SU-DHL-6 (cell line): Measurements from ENCODE around the gene ZNF699.
"Not testable (repeated sequence)": the region's sequence is repeated elsewhere in the genome, so short reads cannot be mapped to it uniquely, and the experiment has no call there.

Experiments
- H2AFZ ChIP-seq: fragments of 200-600 bp; sonication (generic); 2 replicates; pipeline ENCODE4 v1.6.1; 2014; ENCODE audit warnings: low read depth, mild to moderate bottlenecking, moderate library complexity, mixed read lengths, antibody characterized with exemption, low read length; ENCODE audit not compliant: severe bottlenecking
- H3F3A ChIP-seq: fragments of 200-600 bp; shearing (Covaris generic); 2 replicates; pipeline ENCODE4 v1.6.0; 2016; ENCODE audit warnings: antibody characterized with exemption, mild to moderate bottlenecking; ENCODE audit not compliant: insufficient read depth
- H3K27ac ChIP-seq: fragments of 200-600 bp; sonication (generic); 2 replicates; pipeline ENCODE4 v1.5.1; 2016; ENCODE audit warnings: low read depth, mild to moderate bottlenecking, low read length, moderate library complexity, mixed read lengths
- H3K27me3 ChIP-seq: fragments of 200-600 bp; sonication (generic), shearing (Covaris generic); 2 replicates; pipeline ENCODE4 v1.6.0; 2014; ENCODE audit warnings: mild to moderate bottlenecking, low read length
- H3K36me3 ChIP-seq: fragments of 200-600 bp; sonication (generic); 2 replicates; pipeline ENCODE4 v1.6.1; 2014; ENCODE audit warnings: mild to moderate bottlenecking, low read length, mixed read lengths
- H3K4me2 ChIP-seq: fragments of 300-600, 200-600 bp; shearing (Covaris generic), sonication (generic); 2 replicates; pipeline ENCODE4 v1.6.0; 2014; ENCODE audit warnings: low read length, low read depth, mild to moderate bottlenecking; ENCODE audit not compliant: poor library complexity, severe bottlenecking
- H3K4me3 ChIP-seq: fragments of 200-600 bp; sonication (generic); 2 replicates; pipeline ENCODE4 v1.5.1; 2014; ENCODE audit warnings: antibody characterized with exemption, low read length, mild to moderate bottlenecking, mixed read lengths; ENCODE audit not compliant: insufficient read depth, poor library complexity, severe bottlenecking
- H3K79me2 ChIP-seq: fragments of 200-600 bp; sonication (generic); 2 replicates; pipeline ENCODE4 v1.6.1; 2014; ENCODE audit warnings: mild to moderate bottlenecking, low read length, moderate library complexity; ENCODE audit not compliant: insufficient read depth
- H3K9ac ChIP-seq: fragments of 200-600 bp; sonication (generic); 2 replicates; pipeline ENCODE4 v1.7.0; 2014; ENCODE audit warnings: mild to moderate bottlenecking, low read length
- H3K9me2 ChIP-seq: fragments of 200-600 bp; sonication (generic); replicated peaks from 2 replicates; pipeline ENCODE4 v1.6.1; 2014; ENCODE audit warnings: low read length; ENCODE audit not compliant: insufficient read depth
- H3K9me3 ChIP-seq: fragments of 200-600 bp; sonication (generic); 2 replicates; pipeline ENCODE4 v1.6.1; 2014; ENCODE audit warnings: low read length, mixed read lengths; ENCODE audit not compliant: insufficient read depth
- H4K20me1 ChIP-seq: fragments of 200-600 bp; sonication (generic); 2 replicates; pipeline ENCODE4 v1.6.1; 2014; ENCODE audit warnings: low read depth, mild to moderate bottlenecking, antibody characterized with exemption, low read length, moderate library complexity, mixed read lengths
- EZH2phosphoT487 ChIP-seq: fragments of 200-600 bp; sonication (generic), shearing (Covaris generic); conservative IDR thresholded peaks from 2 replicates; pipeline ENCODE4 v1.6.1; 2018; ENCODE audit warnings: mild to moderate bottlenecking, antibody characterized with exemption, low read length, moderate library complexity, mixed read lengths
- TF ChIP-seq, protein P1 (sequence below): fragments of 200-600 bp; sonication (generic); IDR thresholded peaks from one replicate; pipeline ENCODE4 v1.5.1; 2017; ENCODE audit warnings: antibody characterized with exemption, mild to moderate bottlenecking, low read length, moderate library complexity; ENCODE audit not compliant: insufficient read depth, poor library complexity, severe bottlenecking

ZNF699 gene

DNA sequence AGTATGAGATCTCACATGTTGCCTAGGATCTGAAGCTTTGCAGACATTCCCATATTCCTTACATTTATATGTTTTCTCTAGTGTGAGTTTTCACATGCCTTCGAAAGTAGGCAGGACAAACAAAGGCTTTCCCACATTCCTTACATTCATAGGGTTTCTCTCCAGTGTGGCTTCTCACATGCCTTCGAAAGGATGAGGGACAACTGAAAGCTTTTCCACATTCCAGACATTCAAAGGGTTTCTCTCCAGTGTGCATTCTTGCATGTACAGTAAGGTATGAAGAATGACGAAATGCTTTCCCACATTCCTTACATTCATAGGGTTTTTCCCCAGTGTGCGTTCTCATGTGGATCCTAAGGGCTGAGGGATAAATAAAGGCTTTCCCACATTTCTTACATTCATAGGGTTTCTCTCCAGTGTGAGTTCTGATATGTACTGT lies 14.2 kb downstream of the ZNF699 start:
- H3K36me3 ChIP-seq, result peaks cover 54% of the 10 kb centered on the region
- H4K20me1 ChIP-seq, result no peaks in the 10 kb centered on the region
- no peak overlapping the region for H3K4me3 ChIP-seq
- no peak overlapping the region for H2AFZ ChIP-seq
- TF ChIP-seq EZH2phosphoT487, result no peak
- TF ChIP-seq, protein P1, sequence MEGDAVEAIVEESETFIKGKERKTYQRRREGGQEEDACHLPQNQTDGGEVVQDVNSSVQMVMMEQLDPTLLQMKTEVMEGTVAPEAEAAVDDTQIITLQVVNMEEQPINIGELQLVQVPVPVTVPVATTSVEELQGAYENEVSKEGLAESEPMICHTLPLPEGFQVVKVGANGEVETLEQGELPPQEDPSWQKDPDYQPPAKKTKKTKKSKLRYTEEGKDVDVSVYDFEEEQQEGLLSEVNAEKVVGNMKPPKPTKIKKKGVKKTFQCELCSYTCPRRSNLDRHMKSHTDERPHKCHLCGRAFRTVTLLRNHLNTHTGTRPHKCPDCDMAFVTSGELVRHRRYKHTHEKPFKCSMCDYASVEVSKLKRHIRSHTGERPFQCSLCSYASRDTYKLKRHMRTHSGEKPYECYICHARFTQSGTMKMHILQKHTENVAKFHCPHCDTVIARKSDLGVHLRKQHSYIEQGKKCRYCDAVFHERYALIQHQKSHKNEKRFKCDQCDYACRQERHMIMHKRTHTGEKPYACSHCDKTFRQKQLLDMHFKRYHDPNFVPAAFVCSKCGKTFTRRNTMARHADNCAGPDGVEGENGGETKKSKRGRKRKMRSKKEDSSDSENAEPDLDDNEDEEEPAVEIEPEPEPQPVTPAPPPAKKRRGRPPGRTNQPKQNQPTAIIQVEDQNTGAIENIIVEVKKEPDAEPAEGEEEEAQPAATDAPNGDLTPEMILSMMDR, result no peak
- no peak overlapping the region for H3K9ac ChIP-seq
- no peak overlapping the region for H3K4me2 ChIP-seq
- no peaks in the 10 kb centered on the region for H3K27me3 ChIP-seq
- no peaks in the 10 kb centered on the region for H3K9me2 ChIP-seq
- no peak overlapping the region for H3K27ac ChIP-seq
- H3F3A ChIP-seq, result no peaks in the 10 kb centered on the region
- H3K79me2 ChIP-seq, result no peaks in the 10 kb centered on the region
- peaks cover 36% of the 10 kb centered on the region; the same call in 1 of the 2 replicates for H3K9me3 ChIP-seq

DNA sequence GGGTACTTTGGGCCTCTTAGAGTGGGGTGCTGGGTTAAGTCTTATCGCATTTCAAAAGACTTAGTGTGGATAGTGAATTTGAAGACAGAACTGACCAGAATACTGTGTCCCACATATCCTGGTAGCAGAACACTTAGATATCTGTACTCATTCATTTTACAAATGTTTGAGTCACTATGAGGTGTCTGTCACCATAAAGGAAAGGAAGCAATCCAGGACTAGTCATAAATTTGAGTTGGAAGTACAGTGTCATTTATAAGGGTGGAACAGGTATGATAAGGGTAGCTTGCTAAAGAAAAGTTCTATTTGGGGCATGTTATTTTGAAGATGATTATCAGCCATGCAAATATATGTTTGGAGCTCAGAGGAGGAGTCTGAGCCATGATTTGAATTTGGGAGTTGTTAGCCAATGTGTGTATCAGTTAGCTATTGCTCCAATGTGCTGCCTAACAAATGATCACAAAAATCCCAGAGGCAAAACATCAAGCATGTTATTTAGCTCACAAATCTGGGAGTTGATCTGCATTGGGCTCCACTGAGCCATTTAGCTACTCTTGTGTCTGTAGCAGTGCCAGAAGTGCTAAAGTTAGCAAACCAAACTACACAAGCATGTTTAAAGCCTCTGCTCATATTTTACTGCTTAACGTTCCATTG lies 20.3 kb downstream of the ZNF699 start:
- H3K27me3 ChIP-seq, result no peaks in the 10 kb centered on the region
- no peak for TF ChIP-seq EZH2phosphoT487
- TF ChIP-seq, protein P1, result no peak
- H3K9me3 ChIP-seq, result peaks cover 20% of the 10 kb centered on the region; the same call in 1 of the 2 replicates
- H3K4me2 ChIP-seq, result no peak overlapping the region
- peaks cover 32% of the 10 kb centered on the region for H3K36me3 ChIP-seq
- H3K9me2 ChIP-seq, result no peaks in the 10 kb centered on the region
- H3K27ac ChIP-seq, result no peak overlapping the region
- H3F3A ChIP-seq, result no peaks in the 10 kb centered on the region
- no peaks in the 10 kb centered on the region for H4K20me1 ChIP-seq
- no peak overlapping the region for H3K9ac ChIP-seq
- no peaks in the 10 kb centered on the region for H3K79me2 ChIP-seq
- H3K4me3 ChIP-seq, result no peak overlapping the region
- H2AFZ ChIP-seq, result no peak overlapping the region

DNA sequence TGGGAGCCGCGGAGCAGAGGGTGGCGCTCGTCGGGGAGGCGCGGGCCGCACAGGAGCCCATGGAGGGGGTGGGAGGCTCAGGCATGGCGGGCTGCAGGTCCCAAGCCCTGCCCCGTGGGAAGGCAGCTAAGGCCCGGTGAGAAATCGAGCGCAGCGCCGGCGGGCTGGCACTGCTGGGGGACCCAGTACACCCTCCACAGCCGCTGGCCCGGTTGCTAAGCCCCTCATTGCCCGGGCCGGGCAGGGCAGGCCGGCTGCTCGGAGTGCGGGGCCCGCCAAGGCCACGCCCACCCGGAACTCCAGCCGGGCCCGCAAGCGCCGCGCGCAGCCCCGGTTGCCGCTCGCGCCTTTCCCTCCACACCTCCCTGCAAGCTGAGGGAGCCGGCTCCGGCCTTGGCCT lies 26.2 kb downstream of the ZNF699 start:
- H3K9me3 ChIP-seq, H3K4me2 ChIP-seq, H3K27ac ChIP-seq, H2AFZ ChIP-seq, H3K9me2 ChIP-seq, H3K4me3 ChIP-seq, H4K20me1 ChIP-seq, H3F3A ChIP-seq, H3K9ac ChIP-seq, H3K36me3 ChIP-seq, H3K79me2 ChIP-seq, H3K27me3 ChIP-seq: not testable (repeated sequence)

DNA sequence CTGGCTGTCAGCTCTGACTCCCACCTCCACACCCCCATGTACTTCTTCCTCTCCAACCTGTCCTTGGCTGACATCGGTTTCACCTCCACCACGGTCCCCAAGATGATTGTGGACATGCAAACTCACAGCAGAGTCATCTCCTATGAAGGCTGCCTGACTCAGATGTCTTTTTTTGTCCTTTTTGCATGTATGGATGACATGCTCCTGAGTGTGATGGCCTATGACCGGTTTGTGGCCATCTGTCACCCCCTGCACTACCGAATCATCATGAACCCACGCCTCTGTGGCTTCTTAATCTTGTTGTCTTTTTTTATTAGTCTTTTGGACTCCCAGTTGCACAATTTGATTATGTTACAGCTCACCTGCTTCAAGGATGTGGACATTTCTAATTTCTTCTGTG lies 58.4 kb downstream of the ZNF699 start:
- no peaks in the 10 kb centered on the region for H3K9me3 ChIP-seq
- H4K20me1 ChIP-seq, result no peaks in the 10 kb centered on the region
- no peaks in the 10 kb centered on the region for H3K9me2 ChIP-seq
- H3F3A ChIP-seq, result no peaks in the 10 kb centered on the region
- no peaks in the 10 kb centered on the region for H3K36me3 ChIP-seq
- no peaks in the 10 kb centered on the region for H3K79me2 ChIP-seq
- TF ChIP-seq EZH2phosphoT487, result no peak
- TF ChIP-seq, protein P1, result no peak
- no peak overlapping the region for H3K4me3 ChIP-seq
- no peak overlapping the region for H2AFZ ChIP-seq
- no peak overlapping the region for H3K4me2 ChIP-seq
- no peaks in the 10 kb centered on the region for H3K27me3 ChIP-seq
- H3K27ac ChIP-seq, result no peak overlapping the region
- no peak overlapping the region for H3K9ac ChIP-seq
